A549 treated with GW870086 at 1 μM for 4 hours (cell line): ENCODE results near the gene OPN1MW3. TPM values are rescaled to one million over a fixed set of nuclear protein-coding genes. Genes with fewer than 3 reads are reported as not detected.

Source experiments
- total RNA-seq: library from RNA; stranded (reverse); fragments of 200-300 nt; extraction: Qiagen RNA extraction; gene quantifications from 5 replicates; pipeline ENCODE4 v1.2.3, GENCODE V29; 2022; ENCODE audit warnings: low read depth

OPN1MW3 gene
- not detected in 5 replicates for total RNA-seq

DNA sequence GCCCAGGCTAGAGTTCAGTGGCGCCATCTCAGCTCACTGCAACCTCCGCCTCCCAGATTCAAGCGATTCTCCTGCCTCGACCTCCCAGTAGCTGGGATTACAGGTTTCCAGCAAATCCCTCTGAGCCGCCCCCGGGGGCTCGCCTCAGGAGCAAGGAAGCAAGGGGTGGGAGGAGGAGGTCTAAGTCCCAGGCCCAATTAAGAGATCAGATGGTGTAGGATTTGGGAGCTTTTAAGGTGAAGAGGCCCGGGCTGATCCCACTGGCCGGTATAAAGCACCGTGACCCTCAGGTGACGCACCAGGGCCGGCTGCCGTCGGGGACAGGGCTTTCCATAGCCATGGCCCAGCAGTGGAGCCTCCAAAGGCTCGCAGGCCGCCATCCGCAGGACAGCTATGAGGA lies at the start of gene OPN1MW3:
Gene OPN1MW3 (plus strand): TSS at position 301 of the 400 bp plus-strand sequence. CDS start 38 bp downstream, at position 339.

DNA sequence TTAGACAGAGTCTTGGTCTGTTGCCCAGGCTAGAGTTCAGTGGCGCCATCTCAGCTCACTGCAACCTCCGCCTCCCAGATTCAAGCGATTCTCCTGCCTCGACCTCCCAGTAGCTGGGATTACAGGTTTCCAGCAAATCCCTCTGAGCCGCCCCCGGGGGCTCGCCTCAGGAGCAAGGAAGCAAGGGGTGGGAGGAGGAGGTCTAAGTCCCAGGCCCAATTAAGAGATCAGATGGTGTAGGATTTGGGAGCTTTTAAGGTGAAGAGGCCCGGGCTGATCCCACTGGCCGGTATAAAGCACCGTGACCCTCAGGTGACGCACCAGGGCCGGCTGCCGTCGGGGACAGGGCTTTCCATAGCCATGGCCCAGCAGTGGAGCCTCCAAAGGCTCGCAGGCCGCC lies 37.9 kb upstream of the OPN1MW3 start, which contains the start of gene OPN1MW2:
Gene OPN1MW2 (plus strand): TSS at position 301 of the 400 bp plus-strand sequence. CDS start 60 bp downstream, at position 361.

DNA sequence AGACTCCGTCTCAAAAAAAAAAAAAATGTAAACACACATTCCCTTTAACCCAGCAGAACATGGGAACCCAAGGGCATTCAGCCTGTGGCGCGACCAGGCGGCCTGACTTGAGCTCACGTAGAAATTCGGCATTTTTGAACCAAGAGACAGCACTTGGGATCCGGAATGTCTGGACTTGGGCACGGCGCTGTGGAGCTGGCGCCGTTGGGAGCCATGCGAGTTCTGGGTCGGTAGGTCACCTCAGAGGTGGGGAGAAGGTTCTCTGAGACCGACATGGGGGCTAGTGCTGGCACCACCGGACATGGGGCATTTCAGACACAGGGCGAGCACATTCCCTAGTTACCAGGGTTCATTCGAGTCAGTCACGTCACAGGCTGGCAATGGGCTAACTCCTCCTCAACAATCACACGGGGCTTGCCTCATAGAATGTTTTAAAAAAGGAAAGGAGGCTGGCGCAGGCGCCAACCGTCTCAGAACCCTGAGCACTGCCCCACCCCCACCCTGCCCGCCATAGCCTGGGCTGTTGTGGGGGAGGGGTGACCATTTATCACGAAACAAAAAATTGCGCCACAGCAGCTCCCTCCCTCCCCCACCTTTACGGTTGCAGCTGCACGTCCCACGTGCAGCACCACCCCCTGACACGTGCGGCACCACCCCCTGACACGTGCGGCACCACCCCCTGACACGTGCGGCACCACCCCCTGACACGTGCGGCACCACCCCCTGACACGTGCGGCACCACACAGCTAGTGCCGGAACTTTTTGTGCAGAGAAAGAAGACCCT lies 37.6 kb downstream of the OPN1MW3 start, which contains the start of gene TEX28:
Gene TEX28 (minus strand): TSS at position 334 of the 784 bp plus-strand sequence. CDS start 3,007 bp downstream, outside the sequence.

DNA sequence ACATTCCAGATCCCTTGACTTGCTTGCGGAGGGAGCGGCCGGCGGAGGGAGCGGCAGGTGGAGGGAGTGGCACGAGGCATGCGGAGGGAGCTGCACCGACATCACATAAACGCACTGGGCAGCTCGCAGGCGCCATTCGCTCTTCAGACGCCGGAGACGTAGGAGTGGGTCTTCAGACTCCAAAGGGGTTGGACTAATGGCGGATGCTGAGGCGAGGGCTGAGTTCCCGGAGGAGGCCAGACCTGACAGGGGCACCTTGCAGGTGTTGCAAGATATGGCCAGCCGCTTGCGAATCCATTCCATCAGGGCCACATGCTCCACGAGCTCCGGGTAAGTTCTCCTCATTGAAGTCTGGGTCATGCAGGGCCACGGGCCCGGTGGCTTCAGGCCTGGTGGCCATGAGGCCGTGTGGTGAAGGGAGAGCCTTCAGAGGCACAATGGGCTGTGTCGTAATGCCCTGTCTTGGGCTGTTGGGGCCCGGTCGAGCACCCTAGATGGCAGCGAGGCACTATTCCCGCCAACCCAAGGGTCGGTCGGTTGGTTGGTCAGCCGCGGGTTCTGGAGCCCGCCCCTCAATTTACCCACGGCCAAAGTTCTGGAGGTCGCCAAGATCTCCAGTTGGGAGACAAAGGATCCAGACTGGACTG lies 38.4 kb downstream of the OPN1MW3 start, which contains the start of gene TKTL1:
Gene TKTL1 (plus strand): TSS at position 132 of the 647 bp plus-strand sequence. CDS start 65 bp downstream, at position 197.

Other genes starting within 250 kb of the OPN1MW3 start
- 196 to 229 TPM (median 217 TPM) in 5 replicates for gene IRAK1, start 237.7 kb upstream of the OPN1MW3 start, total RNA-seq
- 17.6 to 22.6 TPM (median 18.4 TPM) in 5 replicates for gene MECP2, start 159.9 kb upstream of the OPN1MW3 start, total RNA-seq
- not detected in 5 replicates for gene OPN1LW, start 113.3 kb upstream of the OPN1MW3 start, total RNA-seq
- not detected in 5 replicates for gene OPN1MW, start 75.0 kb upstream of the OPN1MW3 start, total RNA-seq
- gene OPN1MW2, start 37.8 kb upstream of the OPN1MW3 start, total RNA-seq, result not detected in 5 replicates
- gene TEX28, start 37.5 kb downstream of the OPN1MW3 start, total RNA-seq, result 0.09 TPM in 1 of 5 replicates, not detected in the others
- gene TKTL1, start 38.2 kb downstream of the OPN1MW3 start, total RNA-seq, result 0.10 to 0.19 TPM (median 0.17 TPM) in 3 of 5 replicates, not detected in the others
- gene FLNA, start 117.1 kb downstream of the OPN1MW3 start, total RNA-seq, result 1,320 to 1,681 TPM (median 1,555 TPM) in 5 replicates
- 115 to 162 TPM (median 151 TPM) in 5 replicates for gene EMD, start 121.7 kb downstream of the OPN1MW3 start, total RNA-seq
- 5,224 to 6,204 TPM (median 5,426 TPM) in 5 replicates for gene RPL10, start 140.8 kb downstream of the OPN1MW3 start, total RNA-seq
- 26.1 to 33.5 TPM (median 29.3 TPM) in 5 replicates for gene DNASE1L1, start 151.7 kb downstream of the OPN1MW3 start, total RNA-seq
- gene TAFAZZIN, start 154.0 kb downstream of the OPN1MW3 start, total RNA-seq, result 32.2 to 40.3 TPM (median 37.1 TPM) in 5 replicates
- 81.6 to 108 TPM (median 104 TPM) in 5 replicates for gene ATP6AP1, start 171.1 kb downstream of the OPN1MW3 start, total RNA-seq
- gene GDI1, start 179.6 kb downstream of the OPN1MW3 start, total RNA-seq, result 89.4 to 105 TPM (median 103 TPM) in 5 replicates
- 92.4 to 124 TPM (median 106 TPM) in 5 replicates for gene FAM50A, start 186.6 kb downstream of the OPN1MW3 start, total RNA-seq
- 10.8 to 15.6 TPM (median 11.8 TPM) in 5 replicates for gene PLXNA3, start 200.7 kb downstream of the OPN1MW3 start, total RNA-seq
- gene LAGE3, start 221.7 kb downstream of the OPN1MW3 start, total RNA-seq, result 57.7 to 70.9 TPM (median 68.2 TPM) in 5 replicates
- 64.7 to 72.3 TPM (median 68.9 TPM) in 5 replicates for gene UBL4A, start 229.0 kb downstream of the OPN1MW3 start, total RNA-seq
- 29.7 to 41.5 TPM (median 40.1 TPM) in 5 replicates for gene SLC10A3, start 233.0 kb downstream of the OPN1MW3 start, total RNA-seq